ENCODE data around the gene COL4A1. TPM values are rescaled to one million over a fixed set of nuclear protein-coding genes. Genes with fewer than 3 reads are reported as not detected.

COL4A1 gene
- 257 and 261 TPM in 2 replicates for total RNA-seq (2014; rRNA removed; shearing (Covaris generic))

DNA sequence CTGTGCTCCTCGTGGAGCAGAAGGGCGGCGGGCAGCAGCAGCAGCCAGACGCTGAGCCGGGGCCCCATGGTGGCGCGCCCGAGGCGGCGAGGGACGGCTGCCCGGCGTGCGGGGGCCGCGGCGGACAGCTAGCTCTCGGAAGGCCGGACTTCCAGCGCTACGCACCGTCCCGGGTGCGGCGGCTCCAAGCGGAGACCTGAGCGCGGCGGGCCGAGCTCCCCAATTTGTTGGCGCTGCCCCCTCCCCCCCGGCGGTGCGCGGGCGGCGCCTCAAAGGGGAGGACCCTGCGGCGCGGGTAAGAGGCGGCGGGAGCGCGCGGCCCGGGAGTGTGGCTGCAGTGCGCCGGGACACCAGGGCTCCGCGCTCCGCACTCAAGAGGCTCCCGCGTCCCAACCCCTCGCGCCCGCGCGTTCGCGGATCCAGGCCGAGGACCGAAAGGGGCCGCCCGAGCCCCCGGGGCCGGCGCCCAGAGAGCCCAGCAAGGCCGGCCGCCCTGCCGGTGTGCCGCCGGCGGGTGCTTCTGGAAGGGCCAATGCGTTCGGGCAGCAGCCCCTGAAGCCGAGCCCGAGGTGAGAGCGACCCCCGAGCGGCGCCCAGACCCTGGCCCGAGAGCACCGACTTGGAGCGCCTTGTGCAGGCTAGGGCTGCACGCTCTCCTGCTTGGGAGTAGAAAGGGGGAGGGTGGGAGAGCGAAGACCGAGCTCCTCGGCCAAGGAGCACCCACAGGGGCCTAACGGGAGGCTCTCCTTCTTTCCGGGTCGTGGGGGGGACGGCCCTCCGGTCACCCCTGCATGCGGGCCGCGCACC lies at the start of gene COL4A1, which contains the start of gene COL4A2:
COL4A1 (minus strand) TSS at position 198 of the 807 bp plus-strand sequence; CDS start at position 68, 130 bp downstream.
COL4A2 (plus strand) TSS at position 325 of the 807 bp plus-strand sequence. CDS start 620 bp downstream, outside the sequence.
- DNase-seq (ENCODE audit: low read depth): peak; percentile 80

DNA sequence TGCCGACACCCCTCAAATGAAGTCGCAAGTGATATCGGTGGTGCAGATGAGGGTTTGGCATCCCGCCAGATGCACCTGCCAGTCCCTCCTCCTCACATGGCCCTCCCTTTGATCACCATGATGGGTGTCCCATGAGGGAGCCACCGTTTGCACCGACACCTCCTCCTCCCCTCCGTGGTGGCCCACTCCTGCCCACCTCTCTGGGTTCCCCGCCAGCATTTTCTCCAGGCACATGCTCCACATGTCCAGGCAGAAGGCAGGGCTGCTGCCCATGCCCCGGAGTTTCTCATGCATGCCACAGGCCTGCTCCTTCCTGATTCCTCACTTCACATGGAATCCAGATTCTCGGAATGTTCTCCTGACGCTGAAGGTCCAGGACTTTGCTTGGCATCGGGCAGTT lies 49.4 kb upstream of the COL4A1 start:
- DNase-seq (ENCODE audit: low read depth): no peak

DNA sequence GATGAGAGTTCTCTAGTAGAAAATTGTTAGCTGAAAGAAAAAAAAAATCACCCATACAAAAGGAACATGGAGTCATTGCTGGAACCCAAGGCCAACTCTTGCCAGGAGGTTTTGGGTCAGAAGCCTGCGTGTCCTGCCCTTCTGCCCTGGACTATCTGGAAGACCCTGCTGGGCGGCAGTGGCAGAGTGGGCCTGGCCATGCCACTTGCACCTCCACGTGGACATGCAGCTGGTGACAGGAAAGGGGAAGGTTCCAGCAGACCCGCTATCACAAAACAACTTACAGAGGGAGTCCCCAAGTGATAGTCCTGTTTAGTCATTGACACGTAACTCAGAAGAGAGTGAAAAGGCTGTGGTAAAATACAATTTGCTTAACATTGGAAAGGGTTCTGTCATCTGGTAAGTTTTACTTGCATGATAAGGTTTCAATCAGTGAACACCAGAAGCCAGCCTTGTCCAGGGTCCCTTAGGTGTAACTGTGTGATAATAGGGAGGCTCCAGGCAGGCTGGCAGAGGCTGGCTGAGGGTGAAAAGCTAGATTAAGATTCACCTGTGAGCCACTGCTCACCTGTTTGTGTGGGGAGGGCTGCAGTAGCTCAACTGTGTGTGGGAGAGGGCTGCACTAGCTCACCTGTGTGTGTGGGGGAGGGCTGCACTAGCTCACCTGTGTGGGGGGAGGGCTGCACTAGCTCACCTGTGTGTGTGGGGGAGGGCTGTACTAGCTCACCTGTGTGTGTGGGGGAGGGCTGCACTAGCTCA lies 47.9 kb upstream of the COL4A1 start:
- no peak for DNase-seq (ENCODE audit: low read depth)

DNA sequence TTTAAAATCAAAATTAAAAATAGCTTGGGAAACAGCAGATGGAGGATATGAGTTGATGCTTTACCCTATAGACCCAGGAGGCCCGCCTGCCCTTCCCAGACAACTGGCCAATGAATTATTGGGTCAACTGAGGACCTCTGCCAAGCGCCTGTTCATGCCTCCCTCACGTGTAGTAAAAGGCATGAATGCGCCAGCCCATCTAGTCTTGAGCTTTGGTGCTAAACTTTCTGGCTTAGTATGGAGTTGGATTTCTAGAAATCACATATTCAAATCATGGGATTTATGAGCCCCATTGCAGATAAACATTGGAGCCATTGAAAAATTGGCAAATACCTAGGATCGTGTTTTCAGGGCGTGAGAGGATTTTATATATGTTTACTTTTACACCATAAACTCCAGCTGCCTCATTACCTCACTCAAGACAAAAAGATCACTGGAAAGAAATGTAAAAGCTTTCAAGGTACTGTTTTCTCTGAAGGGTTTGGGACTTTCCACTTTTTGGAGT lies 47.2 kb upstream of the COL4A1 start:
- no peak for DNase-seq (ENCODE audit: low read depth)

DNA sequence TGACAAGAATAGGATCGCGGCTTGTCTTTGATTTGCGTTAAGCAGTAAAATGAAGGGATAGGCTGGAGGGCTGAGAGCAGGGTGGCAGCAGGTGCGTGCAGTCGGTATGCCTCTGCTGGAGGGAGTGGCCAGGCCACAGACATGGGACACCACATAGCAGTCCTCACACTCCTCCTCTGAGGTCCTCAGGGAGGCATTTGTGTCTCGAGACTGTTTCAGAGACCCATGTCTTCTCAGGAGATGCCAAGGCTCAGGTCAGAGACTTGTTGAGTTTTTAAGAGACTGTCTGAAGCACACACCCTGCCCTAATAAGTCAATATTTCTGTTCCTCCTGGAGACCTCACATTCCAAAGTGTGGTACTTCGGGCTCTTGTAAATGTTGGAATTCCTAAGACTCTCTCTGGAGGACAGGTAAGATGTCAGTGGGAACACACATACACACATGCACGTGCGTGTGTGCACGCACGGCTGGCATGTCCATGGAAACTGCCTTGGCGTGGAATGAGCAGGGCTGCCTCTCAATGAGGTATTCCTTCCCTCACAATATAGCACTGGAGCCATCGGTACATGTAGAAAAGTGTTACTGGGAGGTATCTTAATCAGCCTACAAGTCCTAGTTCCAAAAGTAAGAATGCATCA lies 46.5 kb upstream of the COL4A1 start:
- DNase-seq (ENCODE audit: low read depth): no peak

DNA sequence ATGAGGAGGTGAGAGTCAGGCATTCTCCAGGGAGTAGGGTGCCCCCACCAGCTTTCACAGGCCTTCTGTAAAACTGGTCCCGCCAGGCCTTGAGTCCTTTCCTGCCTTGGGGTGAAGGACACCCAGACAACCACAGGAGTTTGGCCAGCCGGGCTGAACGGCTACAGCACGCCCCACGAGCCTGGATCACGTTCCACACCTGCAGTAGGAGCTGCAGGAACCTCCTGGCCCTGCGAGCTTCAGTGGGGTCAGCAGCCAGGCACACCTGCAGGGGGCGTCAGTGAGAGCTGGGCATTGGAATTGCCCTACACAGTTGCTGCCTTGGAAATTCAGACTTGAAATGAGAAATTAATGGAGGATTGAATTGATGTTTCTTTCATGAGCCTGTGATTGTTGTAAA lies 45.8 kb upstream of the COL4A1 start:
- no peak for DNase-seq (ENCODE audit: low read depth)

DNA sequence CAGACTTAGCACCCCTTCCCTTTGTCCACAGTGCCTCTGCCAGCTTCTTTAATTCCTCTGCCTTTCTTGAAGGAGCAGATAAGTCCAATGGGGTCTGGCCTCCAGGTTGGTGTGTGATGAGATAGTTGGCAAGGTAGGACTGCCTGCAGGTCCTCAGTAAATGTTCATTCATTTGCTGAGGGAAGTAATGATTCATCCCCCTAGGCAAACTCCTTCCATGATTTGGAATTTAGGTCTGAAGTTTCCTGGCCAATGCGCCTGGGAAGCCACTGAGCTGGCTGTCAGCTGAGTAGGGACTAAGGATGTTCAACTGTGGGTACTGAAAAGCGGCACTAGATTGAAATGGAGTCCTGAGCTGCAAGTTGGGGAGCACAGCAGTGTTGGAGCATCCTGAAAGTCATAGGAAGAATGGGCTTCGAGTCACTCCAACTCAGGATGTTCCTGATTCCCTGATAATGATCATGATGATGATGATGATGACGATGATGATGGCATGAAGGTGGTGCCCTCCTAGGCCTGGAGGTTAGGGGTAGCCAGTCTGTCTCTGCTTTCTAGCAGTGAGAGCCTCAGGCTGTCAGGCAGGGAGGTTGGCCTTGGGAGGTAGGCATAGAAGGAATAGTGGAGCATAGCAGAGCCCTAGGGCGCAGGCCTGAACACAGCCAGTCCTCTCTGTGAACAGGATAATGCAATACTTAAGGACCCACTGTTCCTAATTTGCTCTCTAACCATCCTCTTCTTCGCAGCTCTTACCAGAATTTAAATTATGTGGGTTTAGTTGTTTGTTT lies 44.9 kb upstream of the COL4A1 start:
- no peak for DNase-seq (ENCODE audit: low read depth)

DNA sequence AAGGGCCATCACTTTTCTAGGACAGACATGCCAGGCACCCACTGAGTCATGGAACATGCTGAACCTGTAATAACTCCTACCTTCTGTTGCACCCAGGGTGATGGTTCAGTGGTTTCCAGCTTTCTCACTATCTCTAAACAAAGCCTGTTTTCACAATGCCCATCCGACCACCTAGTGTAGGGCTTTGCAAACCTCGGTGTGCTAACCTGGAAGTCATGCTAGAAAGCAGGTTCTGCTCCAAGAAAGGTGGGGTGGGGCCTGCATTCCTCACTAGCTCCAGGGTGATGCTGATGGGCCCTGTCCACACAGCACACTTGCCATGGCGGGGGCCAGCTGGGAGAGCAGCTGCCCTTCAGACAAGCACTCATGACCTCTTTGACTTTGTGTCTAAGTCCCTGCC lies 43.6 kb upstream of the COL4A1 start:
- DNase-seq (ENCODE audit: low read depth): no peak

DNA sequence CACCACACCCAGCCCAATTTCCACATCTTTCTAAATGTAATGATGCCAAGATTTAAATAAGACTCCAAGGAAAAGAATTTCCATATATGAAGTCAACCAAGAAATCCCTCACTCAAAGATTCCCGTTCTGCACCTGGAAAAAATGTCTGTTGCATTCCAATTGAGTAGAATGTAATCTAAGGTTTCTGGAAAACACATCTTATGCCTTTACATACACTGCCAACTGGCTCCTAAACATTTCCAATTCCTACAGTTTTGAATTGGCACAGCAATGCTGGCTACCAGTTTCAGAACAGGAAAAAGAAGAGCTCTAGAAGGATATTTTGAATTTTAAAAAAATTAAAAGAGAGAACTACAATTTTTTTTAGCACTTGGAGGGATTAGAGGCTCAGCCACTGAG lies 43.1 kb upstream of the COL4A1 start:
- DNase-seq (ENCODE audit: low read depth): no peak

DNA sequence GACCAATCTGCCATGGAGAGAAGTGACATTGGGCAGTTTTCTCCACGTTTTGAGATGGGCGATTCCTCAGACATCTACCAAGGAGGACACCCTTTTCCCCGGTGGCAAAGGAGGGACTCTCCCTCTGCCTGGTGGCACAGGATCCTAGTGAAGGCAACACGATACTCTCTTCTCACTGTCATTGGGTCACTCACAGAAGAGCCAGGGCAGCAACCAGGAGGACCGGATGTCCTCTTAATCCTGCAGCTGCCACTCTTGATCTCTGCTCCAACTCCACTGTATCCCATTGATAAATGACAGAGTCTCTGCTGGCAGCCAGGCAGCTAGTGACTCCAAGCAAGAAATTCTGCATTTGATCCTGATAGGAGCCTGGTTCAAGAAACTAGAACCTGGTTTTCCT lies 42.3 kb upstream of the COL4A1 start:
- no peak for DNase-seq (ENCODE audit: low read depth)

DNA sequence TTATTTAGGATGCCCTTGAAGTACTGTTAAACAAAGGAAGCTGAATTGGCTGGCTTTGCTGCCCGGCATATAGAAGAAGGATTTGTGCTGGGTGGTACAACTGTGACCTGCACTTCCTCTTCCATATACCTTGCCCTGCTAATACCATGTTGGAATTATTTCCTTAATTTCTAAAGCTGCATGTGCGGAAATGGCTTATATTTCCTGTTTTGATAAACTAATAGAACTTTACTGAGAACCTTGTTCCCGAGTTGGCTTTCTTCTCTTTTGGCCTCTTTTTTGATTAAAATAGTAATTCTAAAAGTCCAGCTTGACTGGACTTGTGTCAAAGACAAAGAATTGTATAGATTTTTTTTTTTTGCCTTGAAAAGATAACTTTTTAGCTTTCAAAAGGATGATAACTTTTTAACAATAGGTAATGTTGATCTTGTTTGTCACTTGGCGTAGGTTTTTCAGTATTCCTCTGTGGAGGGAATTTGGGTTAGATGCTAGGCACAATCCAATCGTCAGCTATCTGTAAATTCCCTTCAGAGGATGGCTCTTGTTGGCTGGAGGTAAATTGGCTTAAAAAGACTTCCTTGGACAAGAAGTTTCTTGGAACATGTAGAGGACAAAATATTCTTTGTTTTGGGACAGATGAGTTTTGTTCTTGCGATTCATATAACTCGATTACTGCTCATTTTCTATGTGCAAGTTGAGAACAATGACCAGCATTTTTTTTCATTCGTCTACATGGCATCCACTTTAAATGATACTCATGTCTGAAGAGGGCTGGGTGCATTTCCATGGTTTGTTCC lies 41.5 kb upstream of the COL4A1 start:
- no peak for DNase-seq (ENCODE audit: low read depth)

DNA sequence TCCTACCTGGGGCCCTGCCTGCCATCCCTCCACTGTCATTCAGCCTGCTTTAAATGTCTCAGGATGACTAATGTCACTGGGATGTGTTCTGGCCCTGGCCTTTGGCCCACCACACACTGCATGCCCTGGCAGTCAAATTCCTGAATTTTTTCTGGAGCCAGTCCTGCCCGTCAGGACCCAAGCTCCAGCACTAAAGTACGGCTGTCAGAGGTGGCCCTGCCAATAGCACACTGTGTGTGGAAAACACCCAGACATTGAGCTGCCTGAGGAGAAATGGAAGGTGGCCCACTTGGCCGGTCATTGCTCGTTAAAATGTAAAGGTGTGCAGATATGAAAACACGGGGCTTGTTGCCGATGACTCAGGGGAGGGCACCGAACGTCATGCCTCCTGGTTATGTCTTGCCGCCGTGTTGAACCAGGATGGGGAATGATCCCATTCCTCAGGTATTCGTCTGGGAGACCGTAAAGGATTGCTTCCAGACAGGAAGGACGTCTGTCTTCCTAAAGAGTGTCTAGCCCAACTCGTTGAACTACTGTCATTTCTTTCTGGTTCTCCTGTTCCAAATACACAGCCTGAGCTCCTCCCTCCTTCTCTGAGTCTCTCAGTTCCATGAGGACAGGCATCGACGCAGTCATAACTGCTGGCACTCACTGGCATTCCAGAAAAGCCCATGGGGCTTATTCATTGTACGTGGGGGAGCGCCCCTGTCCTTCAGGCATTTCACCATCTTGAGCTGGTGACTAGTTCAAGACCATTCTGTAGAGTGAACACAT lies 40.8 kb upstream of the COL4A1 start:
- DNase-seq (ENCODE audit: low read depth): peak; percentile 91

DNA sequence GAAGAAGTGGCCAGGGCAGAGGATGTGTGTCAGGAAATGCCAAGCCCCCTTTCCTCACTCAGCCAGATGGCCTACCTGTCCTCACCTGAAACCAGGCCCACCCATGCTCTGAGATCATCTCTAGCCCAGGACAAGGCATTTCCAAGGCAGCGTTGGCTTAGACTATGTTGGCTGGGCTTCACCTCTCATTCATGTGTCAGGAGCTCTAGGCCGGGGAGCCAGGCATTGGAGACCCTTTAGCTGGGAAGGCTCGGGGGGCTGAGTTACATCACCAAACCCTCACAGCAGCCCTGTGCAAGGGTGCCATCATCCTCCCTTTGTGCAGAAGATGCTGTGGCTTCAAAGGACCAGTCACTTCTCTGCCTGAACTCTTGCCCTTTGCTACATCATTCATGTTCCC lies 40.1 kb upstream of the COL4A1 start:
- DNase-seq (ENCODE audit: low read depth): no peak

DNA sequence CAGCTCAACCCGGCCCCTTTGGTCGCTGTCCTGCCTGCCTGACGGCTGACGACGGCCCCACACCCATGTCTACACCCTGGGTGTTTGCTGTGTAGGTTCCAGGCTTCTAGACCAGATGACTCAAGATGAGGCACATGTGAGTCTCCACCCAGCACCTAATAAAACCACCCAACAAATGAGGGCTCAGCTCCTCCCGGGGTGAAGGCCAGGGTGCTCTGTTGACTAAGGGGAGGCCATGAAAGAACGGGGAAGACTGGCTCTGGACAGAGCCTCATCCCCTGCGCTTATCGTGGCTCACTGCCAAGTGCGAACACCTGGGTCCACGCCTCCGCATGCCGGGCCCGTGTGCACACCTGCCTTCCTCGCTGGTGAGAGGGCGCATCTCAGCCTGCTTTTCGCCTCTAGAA lies 39.7 kb upstream of the COL4A1 start:
- DNase-seq (ENCODE audit: low read depth): peak; percentile 33

DNA sequence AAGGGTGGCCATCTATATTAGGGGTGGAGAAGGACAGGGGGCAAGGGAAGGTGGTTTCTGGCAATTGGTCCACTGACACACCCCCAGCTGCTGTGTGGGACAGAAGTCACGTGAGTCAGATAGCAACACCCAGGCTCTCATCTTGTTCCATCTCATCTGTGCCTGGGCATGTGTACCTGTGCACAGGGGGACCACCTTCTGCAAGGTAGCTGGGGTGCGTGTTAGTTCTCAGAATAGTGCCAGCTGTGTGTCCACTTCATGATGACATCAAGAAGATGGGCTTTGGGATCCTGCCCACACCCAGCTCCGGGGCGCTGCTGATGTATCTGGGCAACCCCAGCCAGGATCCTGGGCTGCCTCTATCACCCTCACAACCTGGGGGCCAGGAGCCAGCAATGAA lies 38.7 kb upstream of the COL4A1 start:
- no peak for DNase-seq (ENCODE audit: low read depth)

DNA sequence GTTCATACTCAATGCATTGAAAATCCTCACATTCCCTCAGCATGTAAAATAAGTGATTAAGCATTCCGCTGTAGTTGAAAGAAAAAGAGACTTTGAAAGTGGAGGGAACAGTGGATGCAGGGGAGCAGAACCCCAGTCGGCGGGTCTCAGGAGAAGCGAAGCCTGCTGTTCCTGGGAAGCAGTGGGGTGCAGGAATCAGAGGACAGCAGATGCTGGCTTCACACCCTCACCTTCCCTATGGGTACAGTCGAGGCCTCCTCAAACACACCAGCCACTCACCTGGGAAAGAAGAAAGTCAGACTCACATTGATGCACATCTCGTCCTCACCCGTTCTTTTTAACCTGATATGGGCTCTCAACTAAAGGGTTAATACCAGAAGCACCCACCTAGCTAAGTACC lies 38.3 kb upstream of the COL4A1 start:
- DNase-seq (ENCODE audit: low read depth): no peak

DNA sequence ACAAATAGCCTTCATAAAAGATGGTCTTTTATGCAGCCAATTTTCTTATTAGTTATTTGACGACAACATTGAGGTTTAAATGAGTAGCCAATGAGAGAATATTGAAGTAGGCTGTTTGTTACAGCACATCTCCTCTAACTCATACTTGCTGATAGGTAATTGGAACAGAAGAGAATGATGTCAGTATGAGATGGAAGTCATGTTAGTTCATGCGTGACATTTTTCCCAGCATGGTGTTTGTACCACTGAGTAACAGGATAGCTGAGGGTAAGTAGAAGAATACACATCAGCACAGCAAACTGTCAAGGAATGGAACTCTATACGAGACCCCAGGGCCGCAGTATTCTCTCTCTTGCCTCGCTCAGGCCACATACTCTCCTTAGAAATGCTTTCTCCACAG lies 37.4 kb upstream of the COL4A1 start:
- DNase-seq (ENCODE audit: low read depth): no peak

DNA sequence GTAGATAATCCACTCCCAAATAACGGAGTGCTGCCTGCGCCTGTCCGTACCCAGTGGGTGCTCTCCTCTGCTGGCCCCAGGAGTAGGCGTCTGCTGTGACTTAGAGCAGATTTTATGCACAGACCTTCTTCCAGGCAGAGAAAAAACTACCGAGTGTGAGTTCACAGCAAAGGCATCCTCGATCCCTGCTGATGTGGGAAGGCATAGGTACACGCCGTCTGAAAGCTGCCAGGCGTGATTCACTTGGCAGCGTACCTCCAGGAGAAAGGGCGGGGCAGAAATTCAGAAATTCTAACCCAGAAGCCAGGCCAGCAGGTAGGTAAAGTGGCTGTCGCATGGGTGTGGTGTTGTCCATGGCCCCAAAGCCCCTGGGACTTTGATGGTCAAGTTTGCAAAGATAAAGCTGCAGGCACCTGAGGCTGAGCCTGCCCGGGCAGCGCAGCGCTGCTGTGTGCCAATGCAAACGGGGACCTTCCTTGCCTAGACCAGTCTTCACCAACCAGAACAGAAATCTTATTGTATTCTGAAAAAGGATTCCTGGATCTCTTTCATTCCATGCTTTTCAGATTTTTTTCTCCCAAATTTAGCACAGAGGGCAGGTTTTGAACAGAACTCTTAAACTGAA lies 36.4 kb upstream of the COL4A1 start:
- no peak for DNase-seq (ENCODE audit: low read depth)

DNA sequence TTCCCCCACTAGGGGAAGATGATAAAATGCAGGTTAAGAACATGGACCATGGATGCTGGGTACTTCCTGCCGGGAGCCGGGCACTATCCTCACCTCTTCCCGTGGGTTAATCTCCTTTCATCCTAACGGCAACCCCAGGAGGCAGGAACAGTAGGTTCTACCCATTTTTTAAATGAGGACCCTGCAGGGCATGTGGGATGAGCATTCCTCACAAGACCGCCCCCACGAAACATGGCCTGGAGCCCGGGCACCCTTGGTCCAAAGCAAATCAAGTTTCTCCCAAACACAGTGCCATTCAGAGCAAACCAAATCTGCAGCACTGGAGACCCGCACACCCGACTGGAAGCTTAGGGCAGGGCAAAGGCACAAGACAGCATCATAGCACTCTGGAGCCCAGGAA lies 35.5 kb upstream of the COL4A1 start:
- no peak for DNase-seq (ENCODE audit: low read depth)

All from Daoy (cell line).